ENCODE data around the gene XRCC1. TPM values are rescaled to one million over a fixed set of nuclear protein-coding genes. Genes with fewer than 3 reads are reported as not detected.

Gene XRCC1
- total RNA-seq, 2 donors from 2014 or later = 19.7 to 31.0 TPM

GRCh38 chr19:43595999-43596841 lies 20.9 kb upstream of the XRCC1 start, which contains the start of the genes IRGQ and ZNF576:
IRGQ (minus strand) TSS chr19:43596134; CDS start chr19:43595338, 796 bp downstream.
ZNF576 (plus strand) TSS chr19:43596595; CDS start chr19:43597109, 514 bp downstream.
- no peaks in the 10 kb centered on the region for H3K9me3 ChIP-seq

GRCh38 chr19:43595605-43595998 lies 20.3 kb upstream of the XRCC1 start:
- H3K9me3 ChIP-seq = no peaks in the 10 kb centered on the region
- TF ChIP-seq CTCF (IDR thresholded peaks at IDR 0.05) (no peak), POLR2A (IDR thresholded peaks at IDR 0.05) (no peak)
- peaks cover 36% of the 10 kb centered on the region for H3K4me1 ChIP-seq
- peak overlapping the region; percentile 57 to 58 for H3K4me3 ChIP-seq
- 0 to 1% methylated on average over 13 to 18 of the region's 18 CpGs for WGBS, 2 donors
- intact Hi-C loops (cut with DNase I) = no loop called here
- H3K36me3 ChIP-seq (replicated peaks in 1 of 2; ENCODE audit: insufficient read depth in 1 of 2, low read depth in 2 of 2) = peaks cover 0 to 7% of the 10 kb centered on the region in 2 donors
- DNase-seq (no peak), ATAC-seq (peak; percentile 6)
- peak overlapping the region; percentile 72 to 99 (median 86) for H3K27ac ChIP-seq
- H3K27me3 ChIP-seq = no peaks in the 10 kb centered on the region

More at GRCh38 chr19:43595999-43596841, 20.9 kb upstream of the XRCC1 start, which contains the start of the genes IRGQ and ZNF576:
- Histone ChIP-seq H3K27me3 (no peaks in the 10 kb centered on the region), H3K4me3 (peak within 1 kb of the TSS; percentile 57 to 58), H3K36me3 (replicated peaks in 1 of 2; ENCODE audit: insufficient read depth in 1 of 2, low read depth in 2 of 2) (peaks cover 0 to 7% of the 10 kb centered on the region in 2 donors), H3K27ac (peak within 1 kb of the TSS; percentile 82 to 99 (median 94)), H3K4me1 (peaks cover 36% of the 10 kb centered on the region)
- peak; percentile 59 to 90 (median 88) for TF ChIP-seq POLR2A (IDR thresholded peaks at IDR 0.05)
- peak in 1 of 7 experiments; percentile 7 for TF ChIP-seq CTCF (IDR thresholded peaks at IDR 0.05)
- intact Hi-C loops (cut with DNase I) = no loop called here
- WGBS, 2 donors = 0% methylated on average over 23 to 60 of the region's 60 CpGs
- peak; percentile 95 for ATAC-seq
- DNase-seq = peak; percentile 100

- H3K4me3 ChIP-seq = peak overlapping the region; percentile 57 to 58
- no peaks in the 10 kb centered on the region for H3K9me3 ChIP-seq
- peak; percentile 8 for ATAC-seq
- peak overlapping the region; percentile 72 to 99 (median 86) for H3K27ac ChIP-seq
- peak in 6 of 7 experiments; percentile 24 to 61 (median 52) for TF ChIP-seq CTCF (IDR thresholded peaks at IDR 0.05)
- peak in 1 of 3 donors; percentile 7 for TF ChIP-seq POLR2A (IDR thresholded peaks at IDR 0.05)
- H3K4me1 ChIP-seq = peaks cover 36% of the 10 kb centered on the region
- intact Hi-C loops (cut with DNase I) = no loop called here
- peak; percentile 52 to 59 (median 53) for DNase-seq
- WGBS, 2 donors = 3 to 6% methylated on average over 13 to 62 of the region's 64 CpGs
- H3K36me3 ChIP-seq (replicated peaks in 1 of 2; ENCODE audit: insufficient read depth in 1 of 2, low read depth in 2 of 2) = peaks cover 0 to 7% of the 10 kb centered on the region in 2 donors
- H3K27me3 ChIP-seq = no peaks in the 10 kb centered on the region
These were observed 19.6 kb upstream of the XRCC1 start for GRCh38 chr19:43594710-43595604.

GRCh38 chr19:43594081-43594697 lies 18.9 kb upstream of the XRCC1 start:
- WGBS, 2 donors = 89 to 90% methylated on average over 8 to 10 of the region's 10 CpGs

More at GRCh38 chr19:43594081-43594697, 18.9 kb upstream of the XRCC1 start:
- Histone ChIP-seq H3K27me3 (no peaks in the 10 kb centered on the region), H3K27ac (peak overlapping the region in 2 of 4 donors; percentile 80 to 93), H3K4me3 (no peak overlapping the region), H3K9me3 (no peaks in the 10 kb centered on the region), H3K4me1 (peaks cover 36% of the 10 kb centered on the region), H3K36me3 (replicated peaks in 1 of 2; ENCODE audit: insufficient read depth in 1 of 2, low read depth in 2 of 2) (peaks cover 0 to 7% of the 10 kb centered on the region in 2 donors)
- intact Hi-C loops (cut with DNase I) = no loop called here
- TF ChIP-seq CTCF (IDR thresholded peaks at IDR 0.05) = no peak
- no peak for TF ChIP-seq POLR2A (IDR thresholded peaks at IDR 0.05)
- ATAC-seq = no peak
- DNase-seq = no peak

Data from body of pancreas (tissue), 4 donors.